Stimulated activated CD4-positive, alpha-beta T cell treated with anti-CD3 and anti-CD28 coated beads, Interleukin-4, amount 100 ng/mL, for 48 hours (primary cell): Measurements from ENCODE around the gene PKM.

Experiments
- DNase-seq, 2 donors: peaks; one replicate each; pipeline ENCODE4 v3.0.0-alpha.2; 2020; ENCODE audit warnings: low read depth in 2 of 2

PKM gene

DNA sequence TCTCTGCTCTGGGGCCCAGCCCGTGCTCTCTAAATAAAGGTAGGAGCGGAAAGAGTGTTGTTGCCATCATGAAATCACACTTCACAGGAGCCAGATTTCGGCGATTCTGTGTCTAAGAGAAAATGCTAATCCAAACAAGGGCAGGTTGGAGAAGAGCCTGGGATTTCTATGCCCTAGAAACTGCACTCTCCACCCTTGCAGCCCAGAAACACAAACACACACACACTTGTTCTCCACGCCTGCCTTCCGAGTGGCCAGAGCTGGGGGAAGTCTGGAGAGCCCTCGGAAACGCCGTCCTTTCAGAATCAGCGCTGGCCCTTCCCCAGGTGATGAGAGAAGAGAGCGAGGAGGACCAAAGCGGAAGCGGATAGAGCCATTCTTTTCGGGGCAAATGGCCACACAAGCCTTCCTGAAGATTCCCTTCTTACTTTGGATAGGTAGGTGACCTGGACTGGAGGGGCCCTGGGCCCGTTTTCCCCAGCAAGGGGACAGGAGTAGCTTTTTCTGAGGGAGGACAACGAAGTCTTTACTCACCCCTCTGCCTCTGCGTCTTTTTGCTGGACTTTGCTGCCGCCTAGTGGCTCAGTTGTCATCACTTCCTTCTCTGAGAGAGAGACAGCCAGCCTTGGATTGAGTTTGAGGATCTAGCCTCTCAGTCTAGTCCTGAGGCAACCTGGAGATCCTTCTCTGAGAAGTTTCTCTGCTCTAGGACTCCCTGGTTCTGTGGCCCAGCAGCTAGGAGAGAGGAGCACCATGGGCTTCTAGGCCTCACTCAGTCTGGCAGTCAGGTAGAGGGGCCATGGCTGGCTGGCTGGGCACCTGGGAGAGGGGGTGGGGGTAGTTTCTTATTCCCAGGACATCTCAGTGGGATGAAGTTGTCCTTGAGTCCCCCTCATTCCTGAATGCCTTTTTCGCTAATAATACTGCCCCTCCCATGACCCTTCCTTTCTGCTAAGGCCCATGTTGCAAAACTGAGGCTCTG, 75.1 kb downstream of the PKM start:
- DNase-seq: peak; percentile 74 to 81

DNA sequence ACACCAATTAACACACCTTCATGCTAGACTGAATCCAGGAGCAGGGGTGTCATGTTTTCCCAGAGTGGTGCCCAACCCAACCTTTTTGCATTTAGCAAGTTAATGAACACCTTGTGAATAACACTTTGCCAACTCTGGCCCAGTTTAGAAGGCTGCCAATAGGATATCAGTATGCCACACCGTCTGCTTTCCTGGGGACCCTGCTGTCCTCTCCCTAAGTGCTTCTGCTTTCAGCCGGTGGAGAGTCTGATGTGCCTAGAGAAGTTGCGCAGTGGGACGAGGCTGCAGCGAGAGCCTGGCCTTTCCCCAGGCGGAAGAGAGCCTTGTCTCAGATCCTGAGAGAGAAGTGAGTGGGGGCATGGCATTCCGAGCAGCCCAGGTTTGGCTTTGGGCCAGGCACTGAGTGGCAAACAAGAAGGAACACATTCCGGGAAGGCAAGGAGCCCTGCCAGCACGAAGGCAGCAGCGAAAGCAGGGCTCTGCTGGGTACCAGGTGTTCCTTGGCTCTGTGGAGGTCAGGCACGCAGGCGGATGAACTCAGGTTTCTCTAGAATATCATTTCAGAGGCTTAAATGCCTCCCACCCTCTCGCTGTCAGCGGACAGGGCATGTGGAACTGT, 75.9 kb downstream of the PKM start:
- no peak for DNase-seq

DNA sequence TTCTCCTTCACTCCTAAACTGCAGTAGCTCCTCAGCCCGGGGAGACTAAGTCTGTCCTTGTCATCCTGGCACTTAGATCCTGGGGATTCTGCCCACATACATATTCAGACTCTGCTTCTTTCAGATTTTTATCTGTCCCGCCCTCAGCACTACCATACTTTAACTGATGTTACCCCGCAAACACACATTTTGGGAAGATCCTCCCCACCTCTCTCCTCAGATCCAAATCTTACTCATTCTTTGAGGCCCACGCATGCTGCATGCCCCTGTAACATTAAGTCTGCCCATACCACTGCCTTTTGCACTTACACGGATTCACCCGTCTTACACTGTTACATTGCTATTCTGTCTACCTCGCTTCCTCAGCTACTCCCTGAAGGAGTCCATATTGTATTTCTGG, 76.7 kb downstream of the PKM start:
- no peak for DNase-seq

DNA sequence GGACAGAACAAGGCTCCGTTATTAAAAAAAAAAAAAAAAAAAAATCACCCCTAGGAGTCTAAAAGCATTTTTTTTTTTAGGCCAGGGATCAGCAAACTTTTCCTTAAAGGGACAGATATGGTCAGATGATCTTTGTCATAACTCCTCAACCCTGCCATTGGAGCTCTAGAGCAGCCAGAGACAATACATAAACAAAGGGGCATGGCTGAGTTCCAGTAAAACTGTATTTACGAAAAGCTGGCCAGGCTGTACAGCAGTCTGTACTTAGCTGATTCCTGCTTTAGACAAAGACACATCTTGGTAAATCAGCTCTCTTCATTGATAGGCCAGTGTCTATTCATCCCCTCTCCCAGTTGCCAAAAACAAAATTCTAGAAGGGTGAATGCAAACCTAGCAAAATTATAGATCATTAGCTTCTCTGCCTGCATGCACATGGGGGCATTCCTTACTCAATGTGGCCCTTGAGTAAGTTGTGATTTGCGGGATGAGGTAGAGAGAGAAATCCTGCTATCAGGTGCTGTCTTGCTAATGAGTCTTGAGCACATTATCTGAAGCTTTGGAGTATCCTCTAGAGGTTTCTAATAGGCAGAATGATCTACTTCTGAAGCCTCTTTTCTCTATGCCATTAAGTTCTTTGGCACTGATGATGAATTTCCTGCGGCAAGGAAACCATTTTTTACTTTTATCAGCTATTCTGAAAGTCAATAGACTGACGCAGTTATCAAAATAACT, 77.6 kb downstream of the PKM start:
- DNase-seq: no peak
